Measurements from ENCODE around the gene SLC22A12.
"Not testable (repeated sequence)": the region's sequence is repeated elsewhere in the genome, so short reads cannot be mapped to it uniquely, and the experiment has no call there.

SLC22A12 gene

GRCh38 chr11:64585150-64585549 lies 5.9 kb upstream of the SLC22A12 start:
- DNase-seq (ENCODE audit: low read depth in 3 of 3): no peak

GRCh38 chr11:64586366-64586765 lies 4.7 kb upstream of the SLC22A12 start:
- no peak for DNase-seq (ENCODE audit: low read depth in 3 of 3)

GRCh38 chr11:64588701-64589100 lies 2.3 kb upstream of the SLC22A12 start:
- no peak for DNase-seq (ENCODE audit: low read depth in 3 of 3)

- DNase-seq (ENCODE audit: low read depth in 3 of 3): no peak
Measured at GRCh38 chr11:64591257-64592233, 525 bp downstream of the SLC22A12 start.

- DNase-seq (ENCODE audit: low read depth in 3 of 3): no peak
Measured at GRCh38 chr11:64592234-64592615, 1.2 kb downstream of the SLC22A12 start.

- DNase-seq (ENCODE audit: low read depth in 3 of 3): no peak
Measured at GRCh38 chr11:64592656-64593055, 1.6 kb downstream of the SLC22A12 start.

GRCh38 chr11:64593156-64594105 lies 2.4 kb downstream of the SLC22A12 start:
- no peak for DNase-seq (ENCODE audit: low read depth in 3 of 3)

- no peak for DNase-seq (ENCODE audit: low read depth in 3 of 3)
Measured at GRCh38 chr11:64594159-64594939, 3.3 kb downstream of the SLC22A12 start.

- DNase-seq (ENCODE audit: low read depth in 3 of 3): not testable (repeated sequence)
Measured at GRCh38 chr11:64595922-64596321, 4.9 kb downstream of the SLC22A12 start.

- DNase-seq (ENCODE audit: low read depth in 3 of 3): no peak
Measured at GRCh38 chr11:64597671-64598101, 6.7 kb downstream of the SLC22A12 start.

GRCh38 chr11:64598106-64598796 lies 7.2 kb downstream of the SLC22A12 start:
- DNase-seq (ENCODE audit: low read depth in 3 of 3): no peak

GRCh38 chr11:64598797-64599697 lies 8.0 kb downstream of the SLC22A12 start:
- DNase-seq (ENCODE audit: low read depth in 3 of 3): no peak

- DNase-seq (ENCODE audit: low read depth in 3 of 3): no peak
Measured at GRCh38 chr11:64599698-64600211, 8.7 kb downstream of the SLC22A12 start.

- DNase-seq (ENCODE audit: low read depth in 3 of 3): no peak
Measured at GRCh38 chr11:64600281-64600992, 9.4 kb downstream of the SLC22A12 start.

- DNase-seq (ENCODE audit: low read depth in 3 of 3): no peak
Measured at GRCh38 chr11:64601605-64602465, 10.8 kb downstream of the SLC22A12 start.

- DNase-seq (ENCODE audit: low read depth in 3 of 3): no peak
Measured at GRCh38 chr11:64602466-64603070, 11.5 kb downstream of the SLC22A12 start.

- no peak for DNase-seq (ENCODE audit: low read depth in 3 of 3)
Measured at GRCh38 chr11:64603411-64604110, 12.5 kb downstream of the SLC22A12 start.
